ENCODE results near the gene PPM1H.

PPM1H gene

DNA sequence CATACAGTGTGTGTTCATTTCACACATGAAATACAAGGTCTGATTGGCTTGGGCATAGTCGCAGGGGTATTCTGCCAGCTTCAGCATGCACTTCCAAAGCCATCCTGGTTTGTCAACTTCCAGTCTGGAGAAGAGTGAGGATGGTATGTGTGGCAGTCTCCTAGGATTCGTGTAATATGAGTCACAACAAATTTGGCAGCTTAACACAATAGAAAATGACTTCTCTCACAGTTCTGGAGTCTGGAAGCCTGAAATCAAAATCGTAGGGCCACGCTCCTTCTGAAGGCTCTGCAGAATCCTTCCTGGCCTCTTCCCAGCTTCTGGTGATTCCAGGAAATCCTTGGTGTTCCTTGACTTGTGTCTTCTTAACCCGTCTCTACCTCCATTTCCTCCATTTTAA, 167.5 kb downstream of the PPM1H start:
- Histone ChIP-seq H3K9ac (ENCODE audit: low read depth, low read length, poor library complexity, severe bottlenecking) (no peak overlapping the region), H3K9me2 (replicated peaks; ENCODE audit: low read depth, low read length) (no peaks in the 10 kb centered on the region), H3K4me3 (ENCODE audit: low read length, poor library complexity, severe bottlenecking) (no peak overlapping the region), H3F3A (ENCODE audit: low read depth) (no peaks in the 10 kb centered on the region), H3K4me2 (ENCODE audit: low read depth, low read length, poor library complexity, severe bottlenecking) (no peak overlapping the region), H3K9me3 (ENCODE audit: insufficient read depth, low read depth, low read length) (no peaks in the 10 kb centered on the region), H2AFZ (ENCODE audit: low read length) (no peak overlapping the region), H3K27me3 (ENCODE audit: insufficient read depth, low read length, poor library complexity, severe bottlenecking) (no peaks in the 10 kb centered on the region), H3K79me2 (ENCODE audit: insufficient read depth, low read length) (0 out of 2 replicates have a peak, but pooled peaks cover 6% of the 10 kb centered on the region), H3K36me3 (ENCODE audit: insufficient read depth, low read length) (peaks cover 26% of the 10 kb centered on the region), H3K4me1 (ENCODE audit: insufficient read depth, low read length, poor library complexity, severe bottlenecking) (peaks cover 2% of the 10 kb centered on the region), H4K20me1 (ENCODE audit: insufficient read depth, low read length, poor library complexity, severe bottlenecking) (no peaks in the 10 kb centered on the region)
- no peak for TF ChIP-seq EZH2phosphoT487 (IDR thresholded peaks at IDR 0.05; ENCODE audit: borderline replicate concordance)
- TF ChIP-seq, protein P1, sequence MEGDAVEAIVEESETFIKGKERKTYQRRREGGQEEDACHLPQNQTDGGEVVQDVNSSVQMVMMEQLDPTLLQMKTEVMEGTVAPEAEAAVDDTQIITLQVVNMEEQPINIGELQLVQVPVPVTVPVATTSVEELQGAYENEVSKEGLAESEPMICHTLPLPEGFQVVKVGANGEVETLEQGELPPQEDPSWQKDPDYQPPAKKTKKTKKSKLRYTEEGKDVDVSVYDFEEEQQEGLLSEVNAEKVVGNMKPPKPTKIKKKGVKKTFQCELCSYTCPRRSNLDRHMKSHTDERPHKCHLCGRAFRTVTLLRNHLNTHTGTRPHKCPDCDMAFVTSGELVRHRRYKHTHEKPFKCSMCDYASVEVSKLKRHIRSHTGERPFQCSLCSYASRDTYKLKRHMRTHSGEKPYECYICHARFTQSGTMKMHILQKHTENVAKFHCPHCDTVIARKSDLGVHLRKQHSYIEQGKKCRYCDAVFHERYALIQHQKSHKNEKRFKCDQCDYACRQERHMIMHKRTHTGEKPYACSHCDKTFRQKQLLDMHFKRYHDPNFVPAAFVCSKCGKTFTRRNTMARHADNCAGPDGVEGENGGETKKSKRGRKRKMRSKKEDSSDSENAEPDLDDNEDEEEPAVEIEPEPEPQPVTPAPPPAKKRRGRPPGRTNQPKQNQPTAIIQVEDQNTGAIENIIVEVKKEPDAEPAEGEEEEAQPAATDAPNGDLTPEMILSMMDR (conservative IDR thresholded peaks at IDR 0.05; ENCODE audit: low read length): no peak

DNA sequence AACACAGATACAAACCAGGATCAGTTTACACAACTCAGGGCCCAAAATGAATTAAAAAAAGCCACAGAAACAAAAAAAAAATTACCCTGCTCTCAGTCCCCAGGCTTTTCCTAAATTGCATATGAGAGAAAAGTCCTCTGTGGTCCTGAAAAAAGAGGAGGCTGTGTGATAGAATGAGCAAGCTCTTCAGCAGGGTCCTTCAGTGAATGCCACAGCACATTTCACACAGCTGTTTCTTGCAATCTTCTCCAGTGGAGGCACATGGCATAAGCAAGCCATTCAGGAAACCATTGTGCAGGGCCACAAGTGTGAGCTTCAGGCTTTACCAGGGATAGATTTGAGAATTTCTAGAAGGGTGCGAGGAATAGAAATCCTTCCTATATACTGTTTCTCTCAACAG, 168.5 kb downstream of the PPM1H start:
- Histone ChIP-seq H4K20me1 (ENCODE audit: insufficient read depth, low read length, poor library complexity, severe bottlenecking) (no peaks in the 10 kb centered on the region), H3K79me2 (ENCODE audit: insufficient read depth, low read length) (no peaks in the 10 kb centered on the region), H3K9ac (ENCODE audit: low read depth, low read length, poor library complexity, severe bottlenecking) (no peak overlapping the region), H3K27me3 (ENCODE audit: insufficient read depth, low read length, poor library complexity, severe bottlenecking) (no peaks in the 10 kb centered on the region), H3K4me3 (ENCODE audit: low read length, poor library complexity, severe bottlenecking) (no peak overlapping the region), H2AFZ (ENCODE audit: low read length) (no peak overlapping the region), H3K4me1 (ENCODE audit: insufficient read depth, low read length, poor library complexity, severe bottlenecking) (no peaks in the 10 kb centered on the region), H3K36me3 (ENCODE audit: insufficient read depth, low read length) (peaks cover 26% of the 10 kb centered on the region), H3F3A (ENCODE audit: low read depth) (no peaks in the 10 kb centered on the region), H3K4me2 (ENCODE audit: low read depth, low read length, poor library complexity, severe bottlenecking) (no peak overlapping the region), H3K9me3 (ENCODE audit: insufficient read depth, low read depth, low read length) (no peaks in the 10 kb centered on the region), H3K9me2 (replicated peaks; ENCODE audit: low read depth, low read length) (no peaks in the 10 kb centered on the region)
- TF ChIP-seq EZH2phosphoT487 (IDR thresholded peaks at IDR 0.05; ENCODE audit: borderline replicate concordance): no peak
- TF ChIP-seq, protein P1 (conservative IDR thresholded peaks at IDR 0.05; ENCODE audit: low read length): no peak

DNA sequence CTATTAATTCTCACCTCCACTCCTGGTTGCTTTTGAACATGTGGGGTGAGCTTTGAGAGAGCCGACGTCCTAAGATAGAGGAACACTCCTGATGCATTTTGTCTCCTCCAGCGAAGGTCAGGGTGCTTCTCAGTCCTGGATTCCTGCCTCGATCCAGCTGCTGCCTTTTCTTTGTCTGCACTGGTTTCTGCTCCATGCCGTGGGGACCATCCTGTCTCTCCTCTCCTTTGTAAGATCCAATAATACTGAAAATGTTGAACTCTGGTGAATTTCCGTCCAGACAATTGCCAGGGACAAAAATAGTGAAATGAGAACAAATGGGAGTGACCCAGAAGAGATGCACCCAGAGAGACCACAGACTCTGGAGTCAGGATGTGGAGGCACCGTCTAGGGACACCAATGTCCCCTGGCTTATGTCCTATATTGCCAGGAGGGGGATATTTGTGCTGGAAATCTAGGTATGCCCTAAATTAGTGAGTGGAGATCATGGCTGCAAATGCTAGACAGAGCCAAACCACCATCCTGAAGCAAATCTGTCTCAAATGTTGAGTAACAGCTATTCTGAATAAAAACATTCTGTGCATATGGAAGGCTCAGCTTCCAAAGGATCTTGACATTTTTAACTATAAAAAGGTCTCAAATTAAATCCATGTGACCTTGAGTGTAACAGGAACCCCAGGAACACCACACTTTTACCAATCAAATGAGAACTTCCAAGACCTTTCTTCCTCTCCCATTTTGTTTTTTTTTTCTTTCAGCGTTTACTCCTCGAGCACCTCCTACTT, 170.9 kb downstream of the PPM1H start:
- Histone ChIP-seq H3K4me3 (ENCODE audit: low read length, poor library complexity, severe bottlenecking) (no peak overlapping the region), H3K27me3 (ENCODE audit: insufficient read depth, low read length, poor library complexity, severe bottlenecking) (no peaks in the 10 kb centered on the region), H3K9me2 (replicated peaks; ENCODE audit: low read depth, low read length) (no peaks in the 10 kb centered on the region), H3K9ac (ENCODE audit: low read depth, low read length, poor library complexity, severe bottlenecking) (no peak overlapping the region), H4K20me1 (ENCODE audit: insufficient read depth, low read length, poor library complexity, severe bottlenecking) (no peaks in the 10 kb centered on the region), H3K36me3 (ENCODE audit: insufficient read depth, low read length) (peaks cover 26% of the 10 kb centered on the region), H3K9me3 (ENCODE audit: insufficient read depth, low read depth, low read length) (no peaks in the 10 kb centered on the region), H2AFZ (ENCODE audit: low read length) (no peak overlapping the region), H3K4me1 (ENCODE audit: insufficient read depth, low read length, poor library complexity, severe bottlenecking) (no peaks in the 10 kb centered on the region), H3F3A (ENCODE audit: low read depth) (no peaks in the 10 kb centered on the region), H3K79me2 (ENCODE audit: insufficient read depth, low read length) (no peaks in the 10 kb centered on the region), H3K4me2 (ENCODE audit: low read depth, low read length, poor library complexity, severe bottlenecking) (no peak overlapping the region)
- TF ChIP-seq, protein P1 (conservative IDR thresholded peaks at IDR 0.05; ENCODE audit: low read length): no peak
- TF ChIP-seq EZH2phosphoT487 (IDR thresholded peaks at IDR 0.05; ENCODE audit: borderline replicate concordance): no peak

All from Loucy (cell line).